NAMALWA (cell line): ENCODE data around the gene ABL1.

ENCODE experiments used
- DNase-seq: peaks from one replicate; pipeline ENCODE4 v3.0.0-alpha.2; 2015; ENCODE audit warnings: low spot score

Gene ABL1

GRCh38 chr9:130872093-130872492 lies 37.0 kb downstream of the ABL1 start:
- DNase-seq, result no peak

GRCh38 chr9:130872508-130872907 lies 37.5 kb downstream of the ABL1 start:
- DNase-seq, result no peak

GRCh38 chr9:130872912-130873503 lies 38.0 kb downstream of the ABL1 start:
- no peak for DNase-seq

- no peak for DNase-seq
These were observed 38.9 kb downstream of the ABL1 start for GRCh38 chr9:130873966-130874365.

GRCh38 chr9:130874783-130875182 lies 39.7 kb downstream of the ABL1 start:
- no peak for DNase-seq

- no peak for DNase-seq
These were observed 42.2 kb downstream of the ABL1 start for GRCh38 chr9:130877300-130877699.

- DNase-seq, result no peak
These were observed 43.2 kb downstream of the ABL1 start for GRCh38 chr9:130878295-130878694.

GRCh38 chr9:130879863-130880411 lies 44.9 kb downstream of the ABL1 start:
- DNase-seq, result no peak

- no peak for DNase-seq
These were observed 45.7 kb downstream of the ABL1 start for GRCh38 chr9:130880599-130881220.

- DNase-seq, result no peak
These were observed 46.5 kb downstream of the ABL1 start for GRCh38 chr9:130881516-130881915.

- DNase-seq, result no peak
These were observed 47.7 kb downstream of the ABL1 start for GRCh38 chr9:130882696-130883225.

GRCh38 chr9:130883479-130883878 lies 48.4 kb downstream of the ABL1 start:
- DNase-seq, result no peak

GRCh38 chr9:130884111-130884531 lies 49.1 kb downstream of the ABL1 start:
- no peak for DNase-seq

GRCh38 chr9:130884542-130885483 lies 49.8 kb downstream of the ABL1 start:
- no peak for DNase-seq

- no peak for DNase-seq
These were observed 50.7 kb downstream of the ABL1 start for GRCh38 chr9:130885484-130886375.

- DNase-seq, result no peak
These were observed 51.9 kb downstream of the ABL1 start for GRCh38 chr9:130886981-130887380.

- no peak for DNase-seq
These were observed 52.6 kb downstream of the ABL1 start for GRCh38 chr9:130887494-130888144.

GRCh38 chr9:130888146-130888885 lies 53.3 kb downstream of the ABL1 start:
- DNase-seq, result no peak

GRCh38 chr9:130890124-130890523 lies 55.1 kb downstream of the ABL1 start:
- DNase-seq, result no peak
